ENCODE measurements around the gene FBXL2. TPM values are rescaled to one million over a fixed set of nuclear protein-coding genes. Genes with fewer than 3 reads are reported as not detected.

Gene FBXL2
- total and polyA plus RNA-seq, 7 donors = 1.2 to 17.2 (median 10.3) TPM; not detected in 2

DNA sequence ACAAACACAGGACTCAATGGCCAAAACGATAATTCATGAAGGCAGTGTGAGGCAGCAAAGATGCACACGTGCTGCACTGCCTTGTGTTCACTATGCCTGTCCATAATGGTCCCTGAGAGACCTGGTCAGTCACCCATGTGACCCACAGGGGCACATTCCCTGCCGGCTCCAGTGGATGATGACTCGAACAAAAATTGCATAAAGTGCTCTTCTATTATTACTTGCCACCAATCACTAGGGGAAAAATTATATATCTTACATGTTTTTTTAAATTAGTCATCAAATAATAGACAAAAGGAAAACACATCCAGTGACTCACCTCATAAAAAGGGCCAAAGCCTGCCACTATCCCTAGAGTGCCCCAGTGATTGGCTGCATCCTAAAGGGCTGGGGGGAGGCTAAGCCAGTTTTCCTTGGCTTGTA lies 115.5 kb downstream of the FBXL2 start:
- no peaks in the 10 kb centered on the region for H3K9me3 ChIP-seq
- WGBS, 2 donors = 84 to 87% methylated on average over 4 of the region's 4 CpGs
- H3K27ac ChIP-seq = peak overlapping the region in 1 of 4 donors; percentile 9
- peaks cover 0 to 29% (median 11%) of the 10 kb centered on the region in 4 donors for H3K4me1 ChIP-seq
- intact Hi-C loops (cut with DNase I) = no loop called here
- DNase-seq = no peak
- no peak for TF ChIP-seq POLR2A (IDR thresholded peaks at IDR 0.05)
- no peak overlapping the region for H3K4me3 ChIP-seq
- peaks cover 0 to 96% (median 17%) of the 10 kb centered on the region in 4 donors for H3K36me3 ChIP-seq
- H3K27me3 ChIP-seq = no peaks in the 10 kb centered on the region

GRCh38 chr3:33394403-33395054 lies 117.3 kb downstream of the FBXL2 start:
- DNase-seq = no peak
- no peak overlapping the region for H3K27ac ChIP-seq
- 91 to 98% methylated on average over 1 of the region's 1 CpG for WGBS, 2 donors
- TF ChIP-seq, protein P1, sequence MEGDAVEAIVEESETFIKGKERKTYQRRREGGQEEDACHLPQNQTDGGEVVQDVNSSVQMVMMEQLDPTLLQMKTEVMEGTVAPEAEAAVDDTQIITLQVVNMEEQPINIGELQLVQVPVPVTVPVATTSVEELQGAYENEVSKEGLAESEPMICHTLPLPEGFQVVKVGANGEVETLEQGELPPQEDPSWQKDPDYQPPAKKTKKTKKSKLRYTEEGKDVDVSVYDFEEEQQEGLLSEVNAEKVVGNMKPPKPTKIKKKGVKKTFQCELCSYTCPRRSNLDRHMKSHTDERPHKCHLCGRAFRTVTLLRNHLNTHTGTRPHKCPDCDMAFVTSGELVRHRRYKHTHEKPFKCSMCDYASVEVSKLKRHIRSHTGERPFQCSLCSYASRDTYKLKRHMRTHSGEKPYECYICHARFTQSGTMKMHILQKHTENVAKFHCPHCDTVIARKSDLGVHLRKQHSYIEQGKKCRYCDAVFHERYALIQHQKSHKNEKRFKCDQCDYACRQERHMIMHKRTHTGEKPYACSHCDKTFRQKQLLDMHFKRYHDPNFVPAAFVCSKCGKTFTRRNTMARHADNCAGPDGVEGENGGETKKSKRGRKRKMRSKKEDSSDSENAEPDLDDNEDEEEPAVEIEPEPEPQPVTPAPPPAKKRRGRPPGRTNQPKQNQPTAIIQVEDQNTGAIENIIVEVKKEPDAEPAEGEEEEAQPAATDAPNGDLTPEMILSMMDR (IDR thresholded peaks at IDR 0.05) = no peak
- TF ChIP-seq POLR2A (IDR thresholded peaks at IDR 0.05) (no peak), POLR2AphosphoS5 (IDR thresholded peaks at IDR 0.05) (no peak), EP300 (IDR thresholded peaks at IDR 0.05) (no peak)
- no peaks in the 10 kb centered on the region for H3K27me3 ChIP-seq
- H3K36me3 ChIP-seq = peaks cover 0 to 99% (median 33%) of the 10 kb centered on the region in 4 donors
- peaks cover 0 to 29% (median 11%) of the 10 kb centered on the region in 4 donors for H3K4me1 ChIP-seq
- intact Hi-C loops (cut with DNase I) = no loop called here
- H3K9me3 ChIP-seq = no peaks in the 10 kb centered on the region
- H3K4me3 ChIP-seq = no peak overlapping the region

- TF ChIP-seq EP300 (IDR thresholded peaks at IDR 0.05) (no peak), POLR2A (IDR thresholded peaks at IDR 0.05) (no peak), POLR2AphosphoS5 (IDR thresholded peaks at IDR 0.05) (no peak)
- TF ChIP-seq, protein P1 (IDR thresholded peaks at IDR 0.05) = no peak
Measured at GRCh38 chr3:33395900-33396299, 118.7 kb downstream of the FBXL2 start.

DNA sequence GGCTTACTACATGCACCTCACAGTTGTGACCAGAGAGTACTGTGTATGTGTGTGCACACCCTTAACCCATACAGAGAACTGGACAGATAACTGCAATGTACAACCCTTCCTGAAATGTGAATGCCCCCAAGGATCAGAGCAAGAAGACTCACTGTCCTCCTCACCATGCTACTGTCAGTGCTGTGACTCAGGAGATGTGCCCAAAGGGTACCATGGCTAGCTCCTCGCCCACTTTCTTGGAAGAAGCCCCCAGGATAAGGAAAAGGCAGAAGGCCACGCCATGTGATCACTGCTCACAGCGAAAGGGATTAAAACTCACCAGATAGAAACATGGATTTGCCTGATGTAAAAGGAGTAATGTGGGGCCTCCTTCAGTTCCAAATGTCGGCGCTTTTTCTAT lies 121.2 kb downstream of the FBXL2 start:
- intact Hi-C loops (cut with DNase I) = no loop called here
- TF ChIP-seq EP300 (IDR thresholded peaks at IDR 0.05) (no peak), POLR2A (IDR thresholded peaks at IDR 0.05) (no peak), POLR2AphosphoS5 (IDR thresholded peaks at IDR 0.05) (no peak)
- TF ChIP-seq, protein P1 (IDR thresholded peaks at IDR 0.05) = no peak
- Histone ChIP-seq H3K4me3 (no peak overlapping the region), H3K27me3 (no peaks in the 10 kb centered on the region), H3K36me3 (peaks cover 18 to 100% (median 58%) of the 10 kb centered on the region in 4 donors), H3K27ac (no peak overlapping the region), H3K4me1 (no peaks in the 10 kb centered on the region), H3K9me3 (no peaks in the 10 kb centered on the region)
- WGBS, 2 donors = 97 to 99% methylated on average over 5 of the region's 5 CpGs
- DNase-seq = no peak

More at GRCh38 chr3:33395900-33396299, 118.7 kb downstream of the FBXL2 start:
- Histone ChIP-seq H3K36me3 (peaks cover 0 to 100% (median 40%) of the 10 kb centered on the region in 4 donors), H3K27ac (no peak overlapping the region), H3K27me3 (no peaks in the 10 kb centered on the region), H3K4me3 (no peak overlapping the region), H3K9me3 (no peaks in the 10 kb centered on the region), H3K4me1 (peaks cover 0 to 18% (median 8%) of the 10 kb centered on the region in 4 donors)
- intact Hi-C loops (cut with DNase I) = no loop called here
- 94 to 96% methylated on average over 7 of the region's 7 CpGs for WGBS, 2 donors
- DNase-seq = no peak

DNA sequence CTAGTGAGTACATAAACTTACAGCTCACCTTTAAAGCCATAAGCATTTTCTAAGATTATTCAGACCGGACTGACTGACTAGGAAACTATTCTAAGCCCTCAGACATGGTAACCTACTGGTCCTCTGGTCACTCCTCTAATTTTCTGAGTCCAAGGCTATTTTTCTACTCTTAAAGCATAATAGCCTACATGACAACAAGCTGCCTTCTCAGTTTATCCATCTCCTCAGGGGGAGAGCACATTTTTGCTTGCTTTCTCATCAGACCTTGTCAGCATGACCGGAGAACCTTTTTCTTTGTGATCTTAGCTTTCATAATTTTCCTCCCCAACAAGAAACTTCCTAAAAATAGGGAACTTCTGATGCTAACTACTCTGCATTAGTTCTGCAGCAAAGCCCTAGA lies 124.5 kb downstream of the FBXL2 start:
- Histone ChIP-seq H3K4me3 (no peak overlapping the region), H3K27me3 (no peaks in the 10 kb centered on the region), H3K27ac (no peak overlapping the region), H3K36me3 (peaks cover 24 to 97% (median 64%) of the 10 kb centered on the region in 4 donors), H3K4me1 (no peaks in the 10 kb centered on the region), H3K9me3 (no peaks in the 10 kb centered on the region)
- DNase-seq = no peak
- no peak for TF ChIP-seq POLR2AphosphoS5 (IDR thresholded peaks at IDR 0.05)
- no peak for TF ChIP-seq EP300 (IDR thresholded peaks at IDR 0.05)
- TF ChIP-seq POLR2A (IDR thresholded peaks at IDR 0.05) = no peak
- TF ChIP-seq, protein P1 (IDR thresholded peaks at IDR 0.05) = no peak
- WGBS, 2 donors = 94 to 97% methylated on average over 2 of the region's 2 CpGs
- intact Hi-C loops (cut with DNase I) = no loop called here
